ENCODE results near the gene ECSIT. TPM values are rescaled to one million over a fixed set of nuclear protein-coding genes. Genes with fewer than 3 reads are reported as not detected.

Gene ECSIT
- polyA plus RNA-seq, 4 donors, result 33.6 to 42.2 (median 37.8) TPM

- DNase-seq (ENCODE audit: low read depth in 4 of 4, low spot score in 3 of 4), result no peak
Measured at GRCh38 chr19:11551603-11552235, 22.8 kb upstream of the ECSIT start.

DNA sequence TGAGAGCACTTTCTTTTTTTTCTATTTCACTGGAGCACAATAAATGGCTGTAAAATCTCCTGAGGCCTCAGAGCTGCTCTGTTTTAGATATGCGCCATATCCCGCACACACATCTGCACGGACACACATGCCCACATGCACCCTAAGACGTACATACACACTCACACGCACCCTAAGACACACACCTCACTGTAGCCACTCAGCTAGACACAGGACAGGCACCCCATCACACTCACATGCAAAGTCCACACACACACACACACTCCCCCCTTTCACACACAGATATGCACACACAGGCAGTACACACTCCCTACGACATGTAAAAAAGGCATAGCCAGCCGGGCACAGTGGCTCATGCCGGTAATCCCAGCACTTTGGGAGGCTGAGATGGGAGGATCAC is 21.3 kb upstream of the ECSIT start:
- no peak for DNase-seq (ENCODE audit: low read depth in 4 of 4, low spot score in 3 of 4)

GRCh38 chr19:11549386-11549953 is 20.5 kb upstream of the ECSIT start:
- DNase-seq (ENCODE audit: low read depth in 4 of 4, low spot score in 3 of 4), result no peak

DNA sequence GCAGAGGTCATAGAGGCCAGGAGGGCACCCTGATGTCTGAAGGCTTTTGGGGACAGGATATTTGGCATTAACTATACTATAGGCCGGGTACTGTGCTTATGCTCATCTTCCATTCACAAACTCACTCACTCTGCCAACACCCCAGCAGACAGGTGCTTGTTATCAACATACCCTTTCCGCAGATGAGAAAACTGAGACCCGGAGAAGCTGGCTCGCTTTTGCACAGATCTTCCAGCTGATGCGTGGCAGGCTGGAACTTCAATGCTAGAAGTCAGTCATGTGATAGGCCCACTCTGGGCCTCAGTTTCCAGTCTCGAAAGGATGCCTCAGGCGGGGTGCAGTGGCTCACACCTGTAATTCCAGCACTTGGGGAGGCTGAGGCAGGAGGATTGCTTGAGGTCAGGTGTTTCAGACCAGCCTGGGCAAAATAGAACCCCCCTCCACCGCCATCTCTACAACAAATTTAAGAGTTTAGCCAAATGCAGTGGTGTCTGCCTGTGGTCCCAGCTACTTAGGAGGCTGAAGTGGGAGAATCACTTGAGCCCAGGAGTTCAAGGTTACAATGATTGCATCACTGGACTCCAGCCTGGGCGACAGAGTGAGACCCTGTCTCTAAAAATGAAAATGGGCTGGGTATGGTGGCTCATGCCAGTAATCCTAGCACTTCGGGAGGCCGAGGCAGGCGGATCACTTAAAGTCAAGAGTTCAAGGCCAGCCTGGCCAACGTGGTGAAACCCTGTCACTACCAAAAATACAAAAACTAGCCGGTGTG is 19.2 kb upstream of the ECSIT start:
- DNase-seq (ENCODE audit: low read depth in 4 of 4, low spot score in 3 of 4), result no peak

DNA sequence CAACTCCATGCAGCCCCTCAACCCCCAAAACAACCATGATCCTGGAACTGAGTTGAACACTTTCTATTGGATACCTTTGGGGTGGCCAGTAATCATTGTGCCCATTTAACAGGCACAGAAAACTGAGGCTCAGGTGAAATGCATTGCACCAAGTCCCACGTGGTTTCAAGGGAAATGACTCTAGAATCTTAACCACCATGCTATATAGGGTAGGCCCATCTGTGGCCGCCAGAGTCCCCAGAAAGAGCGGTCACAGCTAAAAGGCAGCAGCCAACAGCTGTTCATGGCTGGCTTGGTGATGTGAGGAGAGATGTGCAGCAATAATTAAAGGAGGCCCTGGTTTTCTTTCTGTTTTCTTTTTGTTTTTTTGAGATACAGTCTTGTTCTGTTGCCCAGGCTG is 12.3 kb upstream of the ECSIT start:
- no peak for DNase-seq (ENCODE audit: low read depth in 4 of 4, low spot score in 3 of 4)

DNA sequence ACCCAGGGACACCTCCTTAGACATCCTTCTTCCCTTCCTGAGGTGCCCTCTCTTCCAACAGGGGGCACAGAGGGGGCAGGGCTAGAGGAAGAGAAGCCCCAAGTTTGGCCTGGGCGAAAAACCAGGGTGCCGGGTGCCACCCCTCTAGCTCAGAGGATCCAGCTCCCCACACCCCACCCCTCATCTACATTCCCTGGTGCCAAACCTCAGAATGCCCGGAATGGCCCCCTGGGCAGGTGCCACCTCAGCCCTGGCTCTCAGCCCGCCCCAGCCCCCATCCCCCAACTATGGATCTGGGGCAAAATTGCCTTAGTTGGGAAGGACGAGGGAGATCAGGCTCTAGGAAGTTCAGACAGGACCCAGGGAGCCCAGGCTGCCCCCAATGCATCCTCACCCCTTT is 11.7 kb upstream of the ECSIT start:
- no peak for DNase-seq (ENCODE audit: low read depth in 4 of 4, low spot score in 3 of 4)

DNA sequence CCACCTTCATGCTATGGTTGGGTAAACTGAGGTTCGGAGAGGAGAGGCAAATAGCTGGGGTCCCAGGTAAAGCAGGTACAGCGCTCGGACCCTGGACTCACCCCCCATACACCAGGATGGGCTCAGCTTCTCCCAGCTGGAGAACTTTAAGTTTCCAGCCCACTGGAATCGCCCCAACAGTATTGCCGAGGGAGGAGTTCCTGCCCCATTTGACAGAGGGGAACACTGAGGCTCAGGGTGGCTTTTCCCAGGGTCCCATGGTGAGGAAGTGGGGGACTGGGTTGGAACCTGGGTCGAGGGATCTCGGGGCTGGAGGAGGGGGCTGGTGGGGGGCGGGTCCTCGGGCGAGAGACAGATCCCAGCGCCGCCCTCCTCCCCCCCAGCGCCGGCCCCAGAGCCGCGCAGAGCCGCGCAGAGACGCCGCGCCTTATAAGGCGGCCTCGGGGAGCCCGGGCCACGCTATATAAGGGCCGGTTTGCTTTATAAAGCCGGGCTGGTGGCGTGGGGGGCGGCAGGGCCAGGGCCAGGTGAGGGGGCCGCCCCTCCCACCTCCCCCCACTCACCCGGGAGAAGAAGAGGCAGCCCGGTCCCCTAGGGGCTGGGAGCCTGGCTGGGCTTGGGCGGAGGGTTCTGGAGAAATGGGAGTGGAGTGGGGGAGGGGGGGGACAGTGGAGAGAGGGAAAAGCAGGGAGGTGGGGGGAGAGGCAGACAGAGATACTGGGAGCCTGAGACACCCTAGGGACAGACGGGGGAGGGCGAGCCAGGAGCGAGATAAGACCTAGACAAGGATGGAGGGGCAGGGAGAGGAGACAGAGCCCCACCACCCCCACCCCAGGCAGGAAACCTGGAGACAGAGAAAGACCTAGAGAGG is 10.8 kb upstream of the ECSIT start:
- DNase-seq (ENCODE audit: low read depth in 4 of 4, low spot score in 3 of 4), result no peak

DNA sequence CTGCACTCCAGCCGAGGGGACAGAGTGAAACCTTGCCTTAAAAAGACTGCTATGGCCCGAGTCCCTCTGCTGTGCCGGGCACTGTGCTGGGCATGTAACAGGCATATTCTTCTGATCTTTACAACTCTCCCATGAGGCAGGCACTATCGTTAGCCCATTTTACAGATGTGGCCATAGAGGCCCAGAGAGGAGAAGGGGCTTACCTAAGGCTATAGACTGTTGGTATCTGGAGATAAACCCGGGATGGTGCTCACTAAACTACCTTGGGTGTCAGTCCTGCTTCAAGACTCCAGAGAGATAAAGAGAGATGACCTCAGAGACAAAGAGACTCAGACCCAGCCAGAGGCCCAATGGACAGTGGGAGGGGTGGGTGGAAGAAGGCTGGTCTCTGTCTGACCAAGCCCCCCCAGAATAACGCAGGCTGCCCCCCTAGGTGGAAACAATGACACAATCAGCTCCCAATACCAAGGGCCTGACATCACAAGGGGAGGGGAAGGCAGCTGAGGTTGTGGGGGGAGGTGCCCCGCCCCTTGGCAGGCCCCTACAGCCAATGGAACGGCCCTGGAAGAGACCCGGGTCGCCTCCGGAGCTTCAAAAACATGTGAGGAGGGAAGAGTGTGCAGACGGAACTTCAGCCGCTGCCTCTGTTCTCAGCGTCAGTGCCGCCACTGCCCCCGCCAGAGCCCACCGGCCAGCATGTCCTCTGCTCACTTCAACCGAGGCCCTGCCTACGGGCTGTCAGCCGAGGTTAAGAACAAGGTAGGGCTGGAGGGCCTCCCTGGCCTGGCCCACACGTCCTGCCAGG is 9.5 kb upstream of the ECSIT start, which contains the start of gene CNN1:
TSS of gene CNN1 (plus strand) at position 620 of the 805 bp plus-strand sequence. CDS start at position 697, 77 bp downstream.
- no peak for DNase-seq (ENCODE audit: low read depth in 4 of 4, low spot score in 3 of 4)

DNA sequence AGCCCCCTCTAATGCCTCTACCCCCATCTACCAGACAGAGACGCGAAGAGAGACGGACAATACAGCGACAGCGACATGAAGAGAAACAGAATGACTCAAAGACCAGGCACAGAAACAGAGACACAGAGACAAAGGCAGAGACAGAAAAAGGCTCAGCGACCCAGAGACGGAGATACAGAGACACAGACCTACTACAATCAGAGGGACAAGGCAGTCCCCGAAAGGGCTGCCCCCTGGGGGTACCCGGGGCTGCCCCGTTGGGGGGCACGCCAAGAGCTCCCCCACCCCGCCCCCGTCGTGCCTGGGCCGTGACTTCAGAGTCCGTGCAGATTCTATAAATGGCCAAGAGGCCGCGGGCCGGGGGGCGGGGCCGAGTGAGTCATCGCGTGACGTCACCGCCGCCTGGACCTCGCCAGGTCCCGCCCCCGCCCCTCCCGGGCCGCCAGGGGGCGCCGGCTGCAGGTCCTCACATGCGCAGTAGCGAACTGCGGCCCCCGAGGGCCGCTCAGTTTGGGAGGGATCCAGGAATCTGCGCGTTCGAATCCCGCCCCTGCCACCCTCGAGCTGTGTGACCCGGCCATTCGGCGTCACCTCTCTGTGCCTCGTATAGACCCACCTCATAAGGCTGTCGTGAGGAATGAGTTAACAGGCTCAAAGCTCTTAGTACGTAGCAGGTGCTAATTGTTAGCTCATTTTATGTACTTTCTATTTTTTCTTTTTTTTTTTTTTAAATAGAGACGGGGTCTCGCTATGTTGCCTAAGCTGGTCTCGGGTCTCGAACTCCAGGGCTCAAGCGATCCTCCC is 7.1 kb upstream of the ECSIT start:
- DNase-seq (ENCODE audit: low read depth in 4 of 4, low spot score in 3 of 4), result peak in 3 of 4 donors; percentile 66 to 71 (median 70)

DNA sequence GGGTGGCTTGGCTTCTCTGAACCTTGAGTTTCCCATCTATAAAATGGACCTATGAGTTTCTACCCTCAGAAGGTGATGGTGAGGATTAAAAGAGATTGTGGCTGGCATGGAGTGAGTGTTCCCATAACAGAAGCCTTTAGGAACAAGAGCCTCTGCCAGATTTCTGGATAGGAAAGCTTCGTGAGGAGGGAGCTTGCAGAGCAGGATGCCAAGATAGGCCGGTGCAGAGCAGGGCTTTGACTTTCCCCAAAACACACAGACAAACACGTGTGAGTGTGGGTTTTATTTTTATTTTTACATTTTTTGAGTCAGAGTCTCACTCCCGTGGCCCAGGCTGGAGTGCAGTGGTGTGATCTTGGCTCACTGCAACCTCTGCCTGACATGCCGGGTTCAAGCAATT is 6.0 kb upstream of the ECSIT start:
- no peak for DNase-seq (ENCODE audit: low read depth in 4 of 4, low spot score in 3 of 4)

- DNase-seq (ENCODE audit: low read depth in 4 of 4, low spot score in 3 of 4), result no peak
Measured at GRCh38 chr19:11534538-11534937, 5.6 kb upstream of the ECSIT start.

DNA sequence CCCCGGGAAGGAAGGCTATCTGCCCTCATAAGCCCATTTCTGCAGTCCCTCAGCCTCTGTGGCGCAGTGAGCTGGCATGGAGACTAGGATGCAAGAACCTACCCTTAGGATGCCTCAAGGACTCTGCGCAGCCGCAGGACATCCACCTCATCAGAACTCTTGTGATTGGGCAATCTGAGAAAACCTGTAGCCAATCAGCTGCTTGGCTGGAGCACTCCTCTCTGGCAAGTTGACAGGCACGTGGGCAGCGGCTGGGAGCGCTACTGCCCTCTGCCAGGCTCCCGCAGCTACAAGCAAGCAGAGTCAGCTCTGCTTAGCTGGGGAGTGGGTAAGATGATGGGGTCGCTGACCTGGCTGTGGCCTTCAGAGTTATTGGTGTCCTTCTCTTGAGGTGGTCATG is 1.5 kb upstream of the ECSIT start:
- DNase-seq (ENCODE audit: low read depth in 4 of 4, low spot score in 3 of 4), result no peak

GRCh38 chr19:11519138-11519537 is 9.8 kb downstream of the ECSIT start:
- DNase-seq (ENCODE audit: low read depth in 4 of 4, low spot score in 3 of 4), result no peak

GRCh38 chr19:11513946-11514345 is 15.0 kb downstream of the ECSIT start:
- no peak for DNase-seq (ENCODE audit: low read depth in 4 of 4, low spot score in 3 of 4)

DNA sequence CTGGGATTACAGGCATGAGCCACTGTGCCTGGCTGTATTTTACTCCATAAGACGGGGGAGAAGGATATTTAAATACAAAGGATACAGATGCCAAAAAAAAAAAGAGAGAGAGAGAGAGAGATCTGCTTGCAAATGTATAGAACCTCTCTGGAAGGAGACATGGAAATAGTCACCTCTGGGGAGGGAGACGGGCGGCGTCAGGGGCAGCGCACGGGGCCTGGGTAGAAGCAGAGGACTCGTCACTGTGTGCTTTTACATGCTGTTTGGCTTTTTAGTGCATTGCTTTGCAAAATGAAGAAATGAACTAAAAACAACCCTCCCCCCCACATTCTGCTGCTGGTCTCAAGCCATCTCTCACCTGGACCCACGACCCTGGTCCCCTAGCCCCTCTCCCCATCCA is 18.5 kb downstream of the ECSIT start:
- no peak for DNase-seq (ENCODE audit: low read depth in 4 of 4, low spot score in 3 of 4)

DNA sequence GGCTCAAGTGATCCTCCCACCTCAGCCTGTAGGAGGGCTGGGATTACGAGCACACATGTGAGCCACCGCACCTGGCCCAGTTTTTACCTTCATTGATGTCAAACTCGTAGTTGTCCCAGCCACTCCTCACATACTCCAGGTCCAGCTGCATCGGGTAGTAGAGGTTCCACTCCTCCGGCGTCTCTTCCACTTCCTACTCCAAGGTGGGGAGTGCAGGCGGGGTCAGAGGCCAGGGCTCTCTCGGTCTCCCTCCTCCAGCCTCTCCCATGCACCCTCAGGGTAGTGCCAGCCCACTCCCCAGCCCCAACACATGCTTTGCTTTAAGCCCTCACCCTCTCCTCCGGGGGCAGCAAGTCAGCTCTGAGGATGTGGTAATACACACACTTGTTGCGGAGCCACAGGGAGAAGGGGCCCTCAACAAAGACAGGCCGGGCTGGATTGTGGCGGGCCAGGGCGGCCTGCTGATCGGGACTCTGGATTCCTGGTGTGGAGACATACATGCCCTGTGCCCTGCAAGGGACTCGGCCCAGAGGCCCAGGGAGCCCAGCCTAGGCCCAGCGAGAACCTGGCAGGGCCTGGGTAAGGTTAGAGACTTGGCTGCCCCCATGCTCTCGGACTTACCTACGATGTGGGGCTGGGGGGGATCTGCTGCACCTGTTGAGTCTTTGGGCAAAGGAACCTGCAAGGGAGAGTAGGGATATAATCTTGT is 21.4 kb downstream of the ECSIT start:
- DNase-seq (ENCODE audit: low read depth in 4 of 4, low spot score in 3 of 4), result no peak

DNA sequence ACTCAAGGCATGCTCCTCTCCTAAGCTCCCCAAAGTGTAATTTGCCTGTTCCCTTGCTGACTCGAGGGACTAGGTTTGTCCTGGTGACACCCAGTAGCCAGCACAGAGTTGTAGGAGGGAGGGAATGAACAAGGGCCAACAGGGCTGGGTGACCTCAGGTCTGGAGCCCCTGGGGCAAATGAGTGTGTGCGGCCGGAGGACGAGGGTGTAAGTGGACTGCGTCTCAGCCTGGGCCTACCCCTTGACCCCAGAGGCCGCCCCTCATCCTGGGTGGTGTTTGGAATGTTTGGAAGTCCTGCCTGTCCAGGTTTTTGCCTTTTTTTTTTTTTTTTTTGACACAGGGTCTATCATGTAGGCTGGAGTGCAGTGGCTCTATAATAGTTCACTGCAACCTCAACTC is 22.0 kb downstream of the ECSIT start:
- DNase-seq (ENCODE audit: low read depth in 4 of 4, low spot score in 3 of 4), result no peak

GRCh38 chr19:11506101-11506555 is 22.8 kb downstream of the ECSIT start:
- no peak for DNase-seq (ENCODE audit: low read depth in 4 of 4, low spot score in 3 of 4)

Measured in left renal pelvis (tissue), 4 donors.